Measurements from ENCODE around the gene SEMA5B.

Gene SEMA5B

GRCh38 chr3:123046262-123047061 is 18.9 kb upstream of the SEMA5B start:
- TF ChIP-seq CTCF (IDR thresholded peaks at IDR 0.05; ENCODE audit: borderline replicate concordance, insufficient read depth, low read depth, low read length), result no peak
- no peak overlapping the region for H3K4me3 ChIP-seq (ENCODE audit: low read depth, low read length)

- no peak for TF ChIP-seq CTCF (IDR thresholded peaks at IDR 0.05; ENCODE audit: borderline replicate concordance, insufficient read depth, low read depth, low read length)
- no peak overlapping the region for H3K4me3 ChIP-seq (ENCODE audit: low read depth, low read length)
These were observed 17.6 kb upstream of the SEMA5B start for GRCh38 chr3:123044981-123045763.

- TF ChIP-seq CTCF (IDR thresholded peaks at IDR 0.05; ENCODE audit: borderline replicate concordance, insufficient read depth, low read depth, low read length), result no peak
These were observed 14.8 kb upstream of the SEMA5B start for GRCh38 chr3:123042413-123042812.

GRCh38 chr3:123039178-123039577 is 11.6 kb upstream of the SEMA5B start:
- TF ChIP-seq CTCF (IDR thresholded peaks at IDR 0.05; ENCODE audit: borderline replicate concordance, insufficient read depth, low read depth, low read length), result no peak
- no peak overlapping the region for H3K4me3 ChIP-seq (ENCODE audit: low read depth, low read length)

More at GRCh38 chr3:123042413-123042812, 14.8 kb upstream of the SEMA5B start:
- H3K4me3 ChIP-seq (ENCODE audit: low read depth, low read length), result no peak overlapping the region

- H3K4me3 ChIP-seq (ENCODE audit: low read depth, low read length), result no peak overlapping the region
- no peak for TF ChIP-seq CTCF (IDR thresholded peaks at IDR 0.05; ENCODE audit: borderline replicate concordance, insufficient read depth, low read depth, low read length)
These were observed 11.2 kb upstream of the SEMA5B start for GRCh38 chr3:123038751-123039150.

- no peak for TF ChIP-seq CTCF (IDR thresholded peaks at IDR 0.05; ENCODE audit: borderline replicate concordance, insufficient read depth, low read depth, low read length)
- H3K4me3 ChIP-seq (ENCODE audit: low read depth, low read length), result no peak overlapping the region
These were observed 9.4 kb upstream of the SEMA5B start for GRCh38 chr3:123037015-123037375.
